ENCODE data around the gene BRDT.
"Not testable (repeated sequence)": the region's sequence is repeated elsewhere in the genome, so short reads cannot be mapped to it uniquely, and the experiment has no call there.

BRDT gene

DNA sequence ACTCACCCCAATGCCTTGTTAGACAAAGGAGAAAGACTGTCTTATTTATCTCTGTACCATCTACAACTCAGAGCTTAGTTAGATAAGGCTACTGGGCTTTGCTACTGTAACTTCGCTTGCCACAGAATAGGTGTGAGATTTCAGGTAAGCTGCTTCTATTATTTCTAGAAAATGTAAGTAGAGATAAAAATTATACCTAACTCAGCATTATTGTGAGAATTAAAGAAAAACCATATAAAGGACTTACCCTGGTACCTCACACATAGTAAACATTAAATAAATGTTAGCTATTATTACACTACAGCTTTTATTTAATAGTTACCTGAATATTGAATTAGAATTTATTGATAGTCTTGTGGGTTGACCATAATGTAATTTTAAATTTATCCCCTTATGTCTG lies 44.1 kb downstream of the BRDT start:
- DNase-seq, result no peak

DNA sequence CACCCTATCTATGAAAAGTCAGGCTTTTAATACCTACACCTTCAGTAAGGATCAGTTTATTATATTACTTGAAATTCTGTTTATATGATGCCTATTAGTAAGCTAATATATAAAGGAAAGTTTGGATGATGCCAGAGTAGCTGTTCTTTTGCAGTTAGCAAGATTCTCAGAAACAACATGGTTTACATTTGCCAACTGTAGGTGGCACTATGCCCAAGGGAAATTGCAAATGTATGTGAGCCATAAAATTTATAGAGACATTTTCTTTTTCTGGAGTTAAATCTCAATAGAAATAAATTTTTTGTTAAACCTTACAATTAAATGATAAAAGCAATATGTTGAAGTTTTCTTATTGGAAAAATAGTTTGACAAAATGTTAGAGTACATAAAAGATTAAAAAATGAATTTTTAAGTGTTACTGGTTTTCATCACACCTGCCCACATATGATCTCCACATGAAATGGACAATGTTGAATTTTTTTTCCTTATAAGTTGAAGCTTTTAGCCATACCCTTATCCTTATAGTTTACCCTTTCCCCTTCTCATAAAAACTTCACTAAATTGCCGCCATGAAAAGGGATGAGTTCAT lies 48.5 kb downstream of the BRDT start:
- DNase-seq, result no peak

DNA sequence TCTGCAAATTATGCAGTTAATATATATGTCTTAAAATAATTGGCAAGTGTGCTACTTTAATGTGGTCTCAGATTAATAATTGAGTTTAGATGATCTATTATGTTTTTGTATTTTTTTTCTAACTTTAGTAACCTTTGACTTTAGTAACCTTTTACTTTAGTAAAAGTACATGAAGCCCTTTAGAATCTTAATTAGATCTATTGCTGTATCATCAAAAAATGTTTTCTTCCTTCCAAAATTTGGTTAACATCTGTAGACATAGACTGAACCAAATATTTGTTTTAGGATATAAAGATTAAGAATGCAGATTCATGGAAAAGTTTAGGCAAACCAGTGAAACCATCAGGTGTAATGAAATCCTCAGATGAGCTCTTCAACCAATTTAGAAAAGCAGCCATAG lies 54.9 kb downstream of the BRDT start:
- DNase-seq, result no peak

DNA sequence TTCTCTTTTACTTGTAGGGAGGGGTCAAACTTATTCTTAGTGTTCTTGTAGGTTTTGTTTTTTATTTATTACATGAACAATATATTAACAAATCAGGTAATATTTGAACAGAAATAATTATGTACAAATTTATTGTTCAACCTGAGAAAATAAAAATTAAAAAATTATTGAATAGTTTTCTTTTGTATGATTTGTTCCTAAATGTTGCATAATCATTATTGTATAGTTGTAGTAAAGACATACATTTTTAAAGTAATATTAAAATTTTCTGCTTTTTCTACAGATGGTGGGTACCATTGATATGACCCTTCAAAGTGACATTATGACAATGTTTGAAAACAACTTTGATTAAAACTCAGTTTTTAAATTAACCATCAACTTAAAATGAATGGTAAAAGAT lies 64.7 kb downstream of the BRDT start:
- no peak for DNase-seq

DNA sequence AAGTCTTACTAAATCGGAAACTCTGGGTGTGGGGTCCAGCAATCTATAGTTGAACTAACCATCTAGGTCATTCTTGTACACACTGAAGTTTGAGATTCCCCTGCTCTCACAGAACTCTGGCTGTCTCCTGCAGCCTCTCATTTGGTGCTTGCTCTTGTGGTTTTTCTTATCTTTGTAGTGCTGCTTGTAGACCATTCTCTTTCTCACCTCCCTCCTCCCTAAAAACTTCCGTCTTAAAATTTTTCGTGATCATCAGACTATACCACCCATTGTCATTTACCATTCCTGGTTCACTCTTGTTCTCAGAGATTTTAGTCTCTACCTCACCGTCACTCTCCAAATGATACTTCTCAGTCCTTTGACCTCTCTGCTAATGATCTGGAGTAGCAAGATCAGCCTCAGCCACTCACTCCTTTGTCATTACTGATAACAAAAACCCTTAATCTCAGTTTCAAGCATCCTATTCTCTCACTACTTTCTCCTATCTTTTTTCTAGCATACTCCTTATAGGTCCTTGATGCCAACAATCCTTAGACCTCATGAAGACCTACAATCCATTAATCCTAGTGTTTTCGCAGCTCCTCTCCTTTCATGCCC lies 67.6 kb downstream of the BRDT start:
- DNase-seq, result no peak

DNA sequence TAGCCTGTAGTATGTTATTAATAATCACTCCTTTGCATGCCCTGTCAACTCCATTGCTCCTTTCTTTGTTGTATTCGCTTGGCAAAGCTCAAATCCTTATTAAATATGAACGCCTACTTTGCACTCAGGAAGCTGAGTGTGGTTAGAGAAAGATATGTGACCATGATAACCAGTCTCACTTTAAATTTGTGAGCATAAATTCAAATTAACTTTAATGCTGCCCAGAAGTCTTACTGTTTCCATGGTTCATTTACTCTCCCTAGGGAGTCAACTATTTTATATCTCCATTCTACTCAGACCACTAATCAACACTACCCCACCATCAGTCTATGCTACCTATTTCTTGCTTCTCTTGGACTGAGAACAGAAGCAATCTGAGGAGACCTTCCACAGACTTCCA lies 68.5 kb downstream of the BRDT start:
- no peak for DNase-seq

DNA sequence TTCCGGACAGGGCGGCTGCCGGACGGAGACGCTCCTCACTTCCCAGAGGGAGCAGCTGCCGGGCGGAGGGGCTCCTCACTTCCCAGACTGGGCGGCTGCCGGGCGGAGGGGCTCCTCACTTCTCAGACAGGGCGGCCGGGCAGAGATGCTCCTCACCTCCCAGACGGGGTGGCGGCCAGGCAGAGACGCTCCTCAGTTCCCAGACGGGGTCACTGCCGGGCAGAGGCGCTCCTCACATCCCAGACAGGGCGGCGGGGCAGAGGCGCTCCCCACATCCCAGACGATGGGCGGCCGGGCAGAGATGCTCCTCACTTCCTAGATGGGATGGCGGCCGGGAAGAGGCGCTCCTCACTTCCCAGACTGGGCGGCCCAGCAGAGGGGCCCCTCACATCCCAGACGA lies 76.8 kb downstream of the BRDT start:
- not testable (repeated sequence) for DNase-seq

DNA sequence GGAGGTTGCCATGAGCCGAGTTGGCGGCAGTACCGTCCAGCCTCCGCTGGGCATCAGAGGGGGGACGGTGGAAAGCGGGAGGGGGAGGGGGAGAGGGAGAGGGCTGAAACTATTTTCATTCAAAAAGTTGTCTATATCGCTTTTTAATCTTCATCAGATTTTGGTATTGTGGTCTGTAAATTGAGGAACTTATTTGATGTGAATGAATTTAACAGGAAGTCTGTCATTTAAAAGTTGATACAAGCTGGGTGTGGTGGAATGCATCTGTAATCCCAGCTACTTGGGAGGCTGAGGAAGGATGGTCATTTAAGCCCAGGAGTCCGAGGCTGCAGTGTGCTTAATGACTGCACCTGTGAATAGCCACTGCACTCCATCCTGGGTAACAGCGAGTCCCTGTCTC lies 77.6 kb downstream of the BRDT start:
- DNase-seq, result no peak

DNA sequence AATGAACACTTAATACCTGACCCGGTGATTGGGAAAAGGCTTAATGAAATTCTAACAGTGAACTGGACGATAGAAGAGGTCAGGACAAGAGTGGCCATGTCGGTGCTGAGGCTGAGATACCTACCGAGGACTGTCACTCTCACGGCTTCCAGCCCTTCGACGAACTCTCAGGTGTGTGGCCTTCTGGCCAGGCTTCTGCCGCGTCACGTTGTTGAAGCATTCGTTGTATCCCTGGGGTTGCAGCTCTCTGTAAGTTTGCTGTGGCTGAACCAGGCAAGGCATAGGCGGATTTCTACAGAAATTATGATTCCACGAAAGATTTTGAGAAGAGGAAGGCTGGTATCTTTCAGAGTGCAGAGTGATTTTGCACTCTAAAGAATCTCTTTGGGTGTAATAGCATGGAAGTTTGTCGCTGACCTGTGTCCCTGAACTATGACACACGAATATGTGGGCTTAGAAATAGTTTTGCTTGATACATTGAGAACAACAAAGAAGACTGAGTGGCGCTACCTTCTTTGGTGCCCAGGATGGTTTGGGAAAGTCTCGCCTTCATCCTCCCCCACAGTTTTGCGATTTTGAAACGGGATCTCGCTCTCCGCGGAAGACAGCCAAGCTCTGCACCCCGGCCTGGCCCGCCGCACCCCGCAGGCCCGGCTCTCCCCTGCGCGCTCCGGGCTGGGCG lies 80.2 kb downstream of the BRDT start:
- DNase-seq, result no peak

DNA sequence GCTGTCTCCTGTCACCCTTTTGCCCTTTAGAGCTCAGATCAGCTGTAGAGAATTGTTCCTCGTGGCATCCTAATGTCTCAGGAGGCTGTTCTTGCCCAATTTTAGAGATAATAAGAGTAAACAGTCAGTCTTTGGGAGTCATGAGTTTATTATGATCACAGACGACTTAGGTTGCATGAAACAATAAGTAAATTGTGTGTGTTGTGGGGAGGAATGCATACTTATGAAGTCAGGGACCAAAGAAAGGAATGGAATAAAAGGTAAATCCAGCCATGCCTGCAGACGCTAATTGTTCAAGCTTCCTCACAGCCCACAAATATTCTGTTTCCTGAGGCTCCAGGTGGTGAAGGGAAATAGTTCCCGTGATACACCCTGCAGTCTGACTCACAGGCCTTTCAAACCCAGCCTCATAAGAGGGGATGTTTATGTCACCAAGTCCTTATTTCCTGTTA lies 81.5 kb downstream of the BRDT start:
- no peak for DNase-seq

DNA sequence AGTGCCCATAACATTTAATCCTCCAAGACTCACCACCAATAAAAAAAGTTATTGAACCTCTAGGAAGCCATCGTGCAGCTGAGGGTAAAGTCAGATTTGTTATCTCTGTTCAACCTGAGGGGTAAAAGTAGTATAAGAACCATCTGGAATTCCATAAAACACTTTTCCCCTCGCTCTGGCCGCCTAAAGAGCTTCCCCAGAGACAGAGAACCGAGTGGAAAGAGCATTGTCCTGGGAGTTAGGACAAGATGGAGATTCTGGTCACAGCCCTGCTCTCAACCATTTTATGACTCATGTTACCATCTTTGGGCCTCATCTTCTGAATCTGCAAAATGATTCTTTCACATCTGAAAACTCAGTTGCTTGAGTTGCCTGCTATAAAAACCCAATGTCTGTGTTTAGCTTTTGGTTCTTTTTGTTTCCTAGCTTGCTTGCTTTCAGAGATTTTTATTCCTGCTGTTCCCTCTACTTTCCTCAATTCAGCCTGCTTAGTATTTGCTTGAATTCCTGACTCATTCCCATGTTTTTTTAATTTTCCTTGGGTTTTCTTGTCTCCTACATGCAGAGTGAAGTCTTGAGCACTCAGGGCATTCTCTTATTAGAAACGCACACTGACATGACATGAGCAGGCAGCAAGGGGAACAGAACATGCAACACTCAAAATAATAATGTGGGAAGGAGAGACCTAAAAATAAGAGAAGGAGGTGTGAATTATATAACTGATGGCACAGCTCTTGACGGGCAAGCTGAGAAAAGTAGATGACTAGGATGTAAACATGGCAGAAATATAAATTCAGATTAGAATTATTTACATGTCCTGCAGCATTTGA lies 82.3 kb downstream of the BRDT start:
- no peak for DNase-seq

DNA sequence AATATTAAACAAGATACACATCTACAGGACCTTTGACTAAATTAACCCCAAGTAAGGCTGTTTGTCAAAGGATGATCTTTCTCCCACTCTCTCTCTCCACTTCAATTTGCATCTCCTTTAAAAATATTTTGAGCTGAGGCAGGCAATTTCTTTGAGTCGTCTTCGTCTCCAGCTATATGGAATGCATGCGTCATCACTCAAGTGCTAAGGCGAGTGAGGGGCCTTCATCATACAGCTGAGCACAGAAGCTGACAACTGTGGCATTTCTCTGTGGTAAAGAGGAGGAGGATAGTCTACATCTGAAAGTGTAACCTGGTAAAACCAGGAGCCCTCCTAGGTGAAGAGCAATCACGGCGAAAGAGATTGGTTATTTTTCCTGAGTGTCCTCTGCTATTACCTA lies 88.2 kb downstream of the BRDT start:
- no peak for DNase-seq

DNA sequence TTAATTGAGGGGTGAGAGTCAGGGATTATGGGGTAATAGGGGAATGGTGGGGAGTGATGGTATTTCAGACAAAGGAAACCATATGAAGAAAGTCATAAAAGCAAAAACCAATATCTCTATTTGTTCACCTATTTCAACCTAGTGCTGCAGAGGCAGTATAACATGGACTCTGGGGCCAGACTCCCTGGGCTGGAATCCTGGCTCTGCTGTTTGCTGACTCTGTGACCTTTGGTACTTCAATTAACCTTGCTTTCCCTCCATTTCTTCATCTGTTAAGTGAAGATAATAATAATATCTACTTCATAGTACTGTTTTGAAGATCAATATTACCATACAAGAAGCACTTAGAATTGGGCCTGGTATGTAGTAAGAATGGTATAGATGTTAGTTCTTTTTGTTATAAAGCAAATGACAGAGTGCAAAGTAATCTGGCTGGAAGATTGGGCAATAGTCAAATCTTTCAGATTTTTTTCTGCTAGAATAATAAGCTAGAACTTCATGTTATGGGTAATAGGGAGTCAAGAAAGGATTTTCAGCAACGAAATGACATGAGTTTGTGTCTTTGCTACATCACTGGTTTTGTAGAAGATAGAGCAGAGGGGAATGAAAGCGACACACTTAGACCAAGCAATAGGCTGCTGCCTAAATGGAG lies 89.6 kb downstream of the BRDT start:
- DNase-seq, result no peak

DNA sequence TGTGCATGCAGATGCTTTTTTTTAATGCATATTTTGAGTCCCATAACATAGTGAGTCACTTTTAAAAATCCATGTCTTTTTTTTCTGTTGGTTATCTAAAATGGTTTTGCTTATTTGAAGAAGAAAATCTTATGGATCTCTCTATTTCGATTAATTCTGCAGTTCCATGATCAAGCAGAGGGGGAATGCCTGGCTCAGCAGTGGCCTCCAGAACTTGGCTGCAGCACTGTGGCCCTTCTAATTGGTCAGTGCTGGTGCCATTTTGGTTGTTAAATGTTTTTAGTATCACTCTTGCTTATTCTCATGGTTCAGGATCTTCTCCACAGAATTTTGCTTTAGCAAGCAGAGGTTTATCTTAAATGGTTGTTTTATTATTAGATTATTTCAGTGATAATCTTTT lies 91.8 kb downstream of the BRDT start:
- no peak for DNase-seq

DNA sequence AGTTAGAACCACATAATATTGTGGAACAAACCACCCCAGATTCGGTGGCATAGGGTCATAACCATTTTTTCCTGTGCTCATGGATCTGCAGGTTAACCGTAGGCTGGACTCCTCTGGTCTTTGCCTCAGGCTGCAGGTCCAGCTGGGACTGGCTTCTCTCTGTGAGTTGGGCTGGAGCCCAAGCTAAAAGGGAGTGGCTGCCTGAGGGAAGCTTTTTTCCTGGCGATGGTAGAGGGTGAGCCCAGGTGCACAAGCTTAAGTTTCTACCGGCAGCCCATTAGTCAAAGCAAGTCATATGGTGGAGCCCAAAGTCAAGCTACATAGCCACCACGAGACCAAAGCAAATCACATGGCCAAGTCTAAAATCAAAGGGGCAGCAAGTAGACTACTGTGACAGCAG lies 94.4 kb downstream of the BRDT start:
- no peak for DNase-seq

DNA sequence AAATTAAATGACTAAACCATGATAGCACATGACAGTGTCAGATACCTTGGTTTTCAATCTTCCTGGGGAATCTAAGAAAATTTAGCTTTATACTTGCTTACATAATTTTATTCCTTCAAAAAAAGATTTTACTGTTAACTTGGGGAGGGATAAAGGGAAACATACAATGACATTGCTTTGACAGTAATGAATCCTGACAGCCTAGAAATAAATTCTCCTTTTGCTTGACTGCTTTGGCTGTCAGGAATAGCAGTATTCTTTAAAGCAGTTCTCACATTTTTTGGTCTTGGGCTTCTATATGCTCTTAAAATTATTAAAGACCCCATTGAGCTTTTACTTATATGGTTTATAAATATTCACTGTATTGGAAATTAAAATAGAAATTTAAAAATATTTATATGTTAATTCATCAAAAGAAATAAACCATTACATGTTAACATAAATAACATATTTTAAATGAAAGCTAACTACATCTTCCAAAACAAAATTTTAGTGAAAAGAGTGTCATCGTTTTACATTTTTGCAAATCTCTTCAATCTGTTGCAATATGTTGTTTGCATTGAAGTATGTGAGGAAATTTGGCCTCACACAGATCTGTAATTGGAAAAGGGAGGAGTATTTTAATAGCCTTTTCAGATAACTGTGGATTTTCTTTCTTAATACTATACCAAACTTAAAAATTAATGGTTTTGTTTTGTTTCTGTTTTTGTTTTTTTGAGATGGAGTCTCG lies 96.7 kb downstream of the BRDT start:
- DNase-seq, result no peak

DNA sequence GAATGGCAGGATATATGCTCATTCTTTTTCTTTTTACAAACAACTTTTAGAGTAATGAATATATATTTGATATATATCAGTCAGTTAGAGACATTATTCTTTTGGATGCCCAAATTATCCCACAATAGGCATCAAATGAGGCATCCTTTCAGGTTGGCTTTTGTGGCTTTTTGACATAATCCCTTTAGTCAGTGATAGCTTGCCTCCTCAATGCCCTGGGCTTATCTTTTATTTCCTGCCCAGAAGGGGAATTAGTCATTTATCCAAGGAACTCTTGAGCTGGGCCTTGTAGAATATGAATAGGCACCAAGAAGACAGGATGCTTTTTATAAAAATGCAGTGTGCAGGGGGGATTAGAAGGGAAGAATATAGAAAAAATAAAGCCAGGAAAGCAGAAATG lies 102.7 kb downstream of the BRDT start:
- DNase-seq, result no peak
